22Rv1 (cell line): ENCODE measurements around the gene LAMA3.

Experiments
- CTCF ChIP-seq: fragments of 450-650 bp; IDR thresholded peaks from 2 replicates; pipeline ENCODE4 v1.5.1; 2017; ENCODE audit warnings: mild to moderate bottlenecking
- ZFX ChIP-seq: fragments of 450-650 bp; IDR thresholded peaks from 2 replicates; pipeline ENCODE4 v1.6.1; 2017; ENCODE audit warnings: antibody characterized with exemption, borderline replicate concordance

- TF ChIP-seq CTCF: no peak
- no peak for TF ChIP-seq ZFX
Observed at GRCh38 chr18:23731861-23732260, 42.6 kb downstream of the LAMA3 start.
